Activated naive CD8-positive, alpha-beta T cell treated with anti-CD3 and anti-CD28 coated beads for 36 hours (primary cell): ENCODE data around the gene CHD9NB. TPM values are rescaled to one million over a fixed set of nuclear protein-coding genes. Genes with fewer than 3 reads are reported as not detected.
"Not testable (repeated sequence)": the region's sequence is repeated elsewhere in the genome, so short reads cannot be mapped to it uniquely, and the experiment has no call there.

Experiments
- DNase-seq: peaks from one replicate; pipeline ENCODE4 v3.0.0; 2021
- H3K27ac Mint-ChIP-seq: one replicate; pipeline ENCODE4 v1.8.0; 2022; ENCODE audit warnings: mild to moderate bottlenecking, moderate library complexity, mixed read lengths
- H3K27me3 Mint-ChIP-seq: one replicate; pipeline ENCODE4 v1.8.0; 2022; ENCODE audit warnings: mild to moderate bottlenecking, mixed read lengths
- H3K36me3 Mint-ChIP-seq: one replicate; pipeline ENCODE4 v1.8.0; 2021; ENCODE audit warnings: mild to moderate bottlenecking, mixed read lengths
- H3K4me1 Mint-ChIP-seq: one replicate; pipeline ENCODE4 v1.8.0; 2021; ENCODE audit warnings: mixed read lengths
- H3K4me3 Mint-ChIP-seq: one replicate; pipeline ENCODE4 v1.8.0; 2022; ENCODE audit warnings: mild to moderate bottlenecking, moderate library complexity, mixed read lengths
- H3K9me3 Mint-ChIP-seq: one replicate; pipeline ENCODE4 v1.8.0; 2022; ENCODE audit warnings: mixed read lengths
- total RNA-seq, 2 experiments: library from RNA; stranded (reverse); gene quantifications; one replicate each; pipeline ENCODE4 v1.2.3, GENCODE V29; 2021

The CHD9NB gene
- total RNA-seq, 2 experiments from 2014 or later, result 0.12 TPM; not detected in 1

GRCh38 chr16:53074296-53074695, 21.6 kb upstream of the CHD9NB start:
- peaks cover 19% of the 10 kb centered on the region for H3K4me1 Mint-ChIP-seq
- H3K9me3 Mint-ChIP-seq, result peaks cover 14% of the 10 kb centered on the region
- not testable (repeated sequence) for H3K27ac Mint-ChIP-seq, DNase-seq, H3K27me3 Mint-ChIP-seq, H3K4me3 Mint-ChIP-seq
- peaks cover 45% of the 10 kb centered on the region for H3K36me3 Mint-ChIP-seq

GRCh38 chr16:53073022-53073421, 20.3 kb upstream of the CHD9NB start:
- H3K36me3 Mint-ChIP-seq, result peaks cover 41% of the 10 kb centered on the region
- H3K4me1 Mint-ChIP-seq, result peaks cover 24% of the 10 kb centered on the region
- H3K27me3 Mint-ChIP-seq, result no peaks in the 10 kb centered on the region
- DNase-seq, result no peak
- peaks cover 13% of the 10 kb centered on the region for H3K9me3 Mint-ChIP-seq
- H3K4me3 Mint-ChIP-seq, result no peak overlapping the region
- no peak overlapping the region for H3K27ac Mint-ChIP-seq

GRCh38 chr16:53071748-53072301, 19.1 kb upstream of the CHD9NB start:
- Mint-ChIP-seq H3K9me3 (peaks cover 12% of the 10 kb centered on the region), H3K36me3 (peaks cover 37% of the 10 kb centered on the region), H3K4me1 (peaks cover 29% of the 10 kb centered on the region), H3K27ac (no peak overlapping the region), H3K27me3 (no peaks in the 10 kb centered on the region), H3K4me3 (no peak overlapping the region)
- DNase-seq, result no peak

- DNase-seq, result no peak
- H3K4me1 Mint-ChIP-seq, result peaks cover 36% of the 10 kb centered on the region
- no peak overlapping the region for H3K27ac Mint-ChIP-seq
- H3K36me3 Mint-ChIP-seq, result peaks cover 29% of the 10 kb centered on the region
- H3K4me3 Mint-ChIP-seq, result no peak overlapping the region
- peaks cover 10% of the 10 kb centered on the region for H3K9me3 Mint-ChIP-seq
- no peaks in the 10 kb centered on the region for H3K27me3 Mint-ChIP-seq
These were observed 17.1 kb upstream of the CHD9NB start for GRCh38 chr16:53069772-53070171.

GRCh38 chr16:53068423-53068833, 15.7 kb upstream of the CHD9NB start:
- Mint-ChIP-seq H3K4me1 (peaks cover 41% of the 10 kb centered on the region), H3K4me3 (peak overlapping the region; percentile 3), H3K36me3 (peaks cover 19% of the 10 kb centered on the region), H3K27ac (no peak overlapping the region), H3K9me3 (no peaks in the 10 kb centered on the region), H3K27me3 (no peaks in the 10 kb centered on the region)
- DNase-seq, result peak; percentile 11

GRCh38 chr16:53067675-53068074, 15.0 kb upstream of the CHD9NB start:
- no peaks in the 10 kb centered on the region for H3K9me3 Mint-ChIP-seq
- peaks cover 12% of the 10 kb centered on the region for H3K36me3 Mint-ChIP-seq
- H3K4me3 Mint-ChIP-seq, result no peak overlapping the region
- no peaks in the 10 kb centered on the region for H3K27me3 Mint-ChIP-seq
- peaks cover 41% of the 10 kb centered on the region for H3K4me1 Mint-ChIP-seq
- DNase-seq, result no peak
- H3K27ac Mint-ChIP-seq, result no peak overlapping the region

- H3K4me1 Mint-ChIP-seq, result peaks cover 47% of the 10 kb centered on the region
- no peak overlapping the region for H3K4me3 Mint-ChIP-seq
- peaks cover 8% of the 10 kb centered on the region for H3K36me3 Mint-ChIP-seq
- H3K27me3 Mint-ChIP-seq, result no peaks in the 10 kb centered on the region
- no peak overlapping the region for H3K27ac Mint-ChIP-seq
- no peak for DNase-seq
- no peaks in the 10 kb centered on the region for H3K9me3 Mint-ChIP-seq
These were observed 12.9 kb upstream of the CHD9NB start for GRCh38 chr16:53065461-53066061.

GRCh38 chr16:53064081-53064578, 11.4 kb upstream of the CHD9NB start:
- Mint-ChIP-seq H3K9me3 (no peaks in the 10 kb centered on the region), H3K4me3 (no peak overlapping the region), H3K4me1 (peaks cover 36% of the 10 kb centered on the region), H3K36me3 (peaks cover under 1% of the 10 kb centered on the region), H3K27ac (no peak overlapping the region), H3K27me3 (no peaks in the 10 kb centered on the region)
- no peak for DNase-seq

GRCh38 chr16:53061701-53062159, 9.0 kb upstream of the CHD9NB start:
- peak; percentile 56 for DNase-seq
- H3K27me3 Mint-ChIP-seq, result no peaks in the 10 kb centered on the region
- H3K27ac Mint-ChIP-seq, result no peak overlapping the region
- no peak overlapping the region for H3K4me3 Mint-ChIP-seq
- H3K4me1 Mint-ChIP-seq, result peaks cover 30% of the 10 kb centered on the region
- no peaks in the 10 kb centered on the region for H3K9me3 Mint-ChIP-seq
- no peaks in the 10 kb centered on the region for H3K36me3 Mint-ChIP-seq

GRCh38 chr16:53061256-53061655, 8.6 kb upstream of the CHD9NB start:
- Mint-ChIP-seq H3K27ac (no peak overlapping the region), H3K4me3 (no peak overlapping the region), H3K4me1 (peaks cover 31% of the 10 kb centered on the region), H3K9me3 (no peaks in the 10 kb centered on the region), H3K27me3 (no peaks in the 10 kb centered on the region), H3K36me3 (no peaks in the 10 kb centered on the region)
- DNase-seq, result no peak

- Mint-ChIP-seq H3K36me3 (no peaks in the 10 kb centered on the region), H3K27ac (no peak overlapping the region), H3K4me1 (peaks cover 31% of the 10 kb centered on the region), H3K4me3 (no peak overlapping the region), H3K9me3 (no peaks in the 10 kb centered on the region), H3K27me3 (no peaks in the 10 kb centered on the region)
- DNase-seq, result no peak
These were observed 7.0 kb upstream of the CHD9NB start for GRCh38 chr16:53059672-53060071.

GRCh38 chr16:53058882-53059281, 6.2 kb upstream of the CHD9NB start:
- no peak for DNase-seq
- Mint-ChIP-seq H3K4me1 (peaks cover 32% of the 10 kb centered on the region), H3K4me3 (no peak overlapping the region), H3K36me3 (no peaks in the 10 kb centered on the region), H3K27me3 (no peaks in the 10 kb centered on the region), H3K9me3 (no peaks in the 10 kb centered on the region), H3K27ac (no peak overlapping the region)

GRCh38 chr16:53058441-53058840, 5.7 kb upstream of the CHD9NB start:
- Mint-ChIP-seq H3K27ac (no peak overlapping the region), H3K27me3 (peaks cover 1% of the 10 kb centered on the region), H3K4me3 (no peak overlapping the region), H3K4me1 (peaks cover 32% of the 10 kb centered on the region), H3K36me3 (no peaks in the 10 kb centered on the region), H3K9me3 (no peaks in the 10 kb centered on the region)
- DNase-seq, result no peak

GRCh38 chr16:53057658-53058057, 5.0 kb upstream of the CHD9NB start:
- no peaks in the 10 kb centered on the region for H3K9me3 Mint-ChIP-seq
- H3K4me3 Mint-ChIP-seq, result no peak overlapping the region
- no peak for DNase-seq
- peaks cover 32% of the 10 kb centered on the region for H3K4me1 Mint-ChIP-seq
- H3K27ac Mint-ChIP-seq, result no peak overlapping the region
- no peaks in the 10 kb centered on the region for H3K36me3 Mint-ChIP-seq
- H3K27me3 Mint-ChIP-seq, result peaks cover 9% of the 10 kb centered on the region

GRCh38 chr16:53056392-53056881, 3.7 kb upstream of the CHD9NB start:
- no peak for DNase-seq
- Mint-ChIP-seq H3K36me3 (no peaks in the 10 kb centered on the region), H3K27me3 (peaks cover 12% of the 10 kb centered on the region), H3K4me1 (peaks cover 25% of the 10 kb centered on the region), H3K4me3 (no peak overlapping the region), H3K9me3 (no peaks in the 10 kb centered on the region), H3K27ac (no peak overlapping the region)
